Kidney tubule cell (primary cell): ENCODE results near the gene DOCK2.
"Not testable (repeated sequence)": the region's sequence is repeated elsewhere in the genome, so short reads cannot be mapped to it uniquely, and the experiment has no call there.

ENCODE experiments used
- DNase-seq: peaks from one replicate; pipeline ENCODE4 v3.0.0-alpha.2; 2018; ENCODE audit warnings: low spot score

Gene DOCK2

GRCh38 chr5:170056561-170057267 lies 419.6 kb downstream of the DOCK2 start:
- DNase-seq, result peak; percentile 3

GRCh38 chr5:170057311-170057710 lies 420.2 kb downstream of the DOCK2 start:
- no peak for DNase-seq

- DNase-seq, result no peak
Observed at GRCh38 chr5:170059221-170059620, 422.1 kb downstream of the DOCK2 start.

GRCh38 chr5:170067152-170067551 lies 430.1 kb downstream of the DOCK2 start:
- DNase-seq, result no peak

- DNase-seq, result no peak
Observed at GRCh38 chr5:170067574-170068170, 430.6 kb downstream of the DOCK2 start.

GRCh38 chr5:170069512-170069911 lies 432.4 kb downstream of the DOCK2 start:
- DNase-seq, result no peak

GRCh38 chr5:170070556-170071412 lies 433.7 kb downstream of the DOCK2 start:
- DNase-seq, result peak; percentile 36

GRCh38 chr5:170071748-170072147 lies 434.7 kb downstream of the DOCK2 start:
- no peak for DNase-seq

- no peak for DNase-seq
Observed at GRCh38 chr5:170075696-170076095, 438.6 kb downstream of the DOCK2 start.

GRCh38 chr5:170076211-170076610 lies 439.1 kb downstream of the DOCK2 start:
- no peak for DNase-seq

GRCh38 chr5:170076739-170077138 lies 439.7 kb downstream of the DOCK2 start:
- no peak for DNase-seq

- no peak for DNase-seq
Observed at GRCh38 chr5:170077526-170077925, 440.5 kb downstream of the DOCK2 start.

GRCh38 chr5:170078458-170078857 lies 441.4 kb downstream of the DOCK2 start:
- DNase-seq, result no peak

GRCh38 chr5:170078931-170079330 lies 441.9 kb downstream of the DOCK2 start:
- no peak for DNase-seq

GRCh38 chr5:170080217-170080616 lies 443.1 kb downstream of the DOCK2 start:
- no peak for DNase-seq

GRCh38 chr5:170080786-170081445 lies 443.8 kb downstream of the DOCK2 start:
- no peak for DNase-seq

- no peak for DNase-seq
Observed at GRCh38 chr5:170081616-170082015, 444.5 kb downstream of the DOCK2 start.

GRCh38 chr5:170082701-170083100 lies 445.6 kb downstream of the DOCK2 start:
- DNase-seq, result no peak

- DNase-seq, result no peak
Observed at GRCh38 chr5:170087168-170087817, 450.2 kb downstream of the DOCK2 start.

- no peak for DNase-seq
Observed at GRCh38 chr5:170092455-170093101, 455.5 kb downstream of the DOCK2 start.

- DNase-seq, result not testable (repeated sequence)
Observed at GRCh38 chr5:170094329-170094728, 457.3 kb downstream of the DOCK2 start.
